Esophagus squamous epithelium (tissue), 5 donors: Measurements from ENCODE around the gene FAM20C. TPM values are rescaled to one million over a fixed set of nuclear protein-coding genes. Genes with fewer than 3 reads are reported as not detected.

Source experiments
- DNase-seq: peaks from one replicate; lab custom pipeline; 2025; lab: John Stamatoyannopoulos, UW
- H3K27ac ChIP-seq, 4 donors: fragments of 200-600 bp; sonication (generic); one replicate each; pipeline ENCODE4 v1.5.1; 2016 to 2019; ENCODE audit warnings: mild to moderate bottlenecking in 1 of 4
- H3K27me3 ChIP-seq, 4 donors: fragments of 200-600 bp; sonication (generic); 1 replicate in 3 of 4; 2 replicates in 1 of 4; pipeline versions ENCODE4 v1.5.1 to v1.6.0; 2017 to 2021; ENCODE audit warnings: antibody characterized with exemption in 1 of 4
- H3K36me3 ChIP-seq, 3 donors: fragments of 200-600 bp; sonication (generic); one replicate each; pipeline ENCODE4 v1.5.1; 2016 to 2019
- H3K4me1 ChIP-seq, 3 donors: fragments of 200-600 bp; sonication (generic); one replicate each; pipeline ENCODE4 v1.5.1; 2017 to 2019
- H3K4me3 ChIP-seq, 4 donors: fragments of 200-600 bp; sonication (generic); 1 replicate in 3 of 4; 2 replicates in 1 of 4; pipeline ENCODE4 v1.5.1; 2016 to 2019; ENCODE audit warnings: mild to moderate bottlenecking in 2 of 4, moderate library complexity in 1 of 4
- H3K9me3 ChIP-seq, 3 donors: fragments of 200-600 bp; sonication (generic); one replicate each; pipeline ENCODE4 v1.5.1; 2016 to 2019
- POLR2A ChIP-seq, 4 donors: fragments of 450-650 bp; IDR thresholded peaks; one replicate each; pipeline ENCODE4 v1.6.1; 2017; ENCODE audit warnings: antibody characterized with exemption in 4 of 4, mild to moderate bottlenecking in 4 of 4, moderate library complexity in 3 of 4
- WGBS, 2 donors: methylation state at CpG; one replicate each; pipeline ENCODE4 v1.1.5; 2018; 5-methylcytosine and 5-hydroxymethylcytosine counted together
- intact Hi-C: fragments of 100-400 bp; cut with DNase I; formaldehyde crosslinking; loops from one replicate; pipeline ENCODE4 v1.15.0; 2022
- total RNA-seq, 4 donors: library from RNA; depleted of rRNA; stranded (reverse); fragments of >200 nt; gene quantifications; one replicate each; pipeline ENCODE4 v1.1.0, GENCODE V29; 2016
- TF ChIP-seq, protein P1 (sequence below), 6 experiments: fragments of 450-650 bp in 4 of 6; fragments of 200-600 bp in 2 of 6; sonication (generic) in 2 of 6; IDR thresholded peaks; one replicate each; pipeline ENCODE4 v1.5.1; 2016 to 2019; ENCODE audit warnings: antibody characterized with exemption in 6 of 6, mild to moderate bottlenecking in 4 of 6, moderate library complexity in 4 of 6
- donor health status: DM: yes; HTN: yes; CAD: no.

FAM20C gene
- total RNA-seq, 4 donors from 2014 or later = 8.5 to 16.0 (median 13.7) TPM

DNA sequence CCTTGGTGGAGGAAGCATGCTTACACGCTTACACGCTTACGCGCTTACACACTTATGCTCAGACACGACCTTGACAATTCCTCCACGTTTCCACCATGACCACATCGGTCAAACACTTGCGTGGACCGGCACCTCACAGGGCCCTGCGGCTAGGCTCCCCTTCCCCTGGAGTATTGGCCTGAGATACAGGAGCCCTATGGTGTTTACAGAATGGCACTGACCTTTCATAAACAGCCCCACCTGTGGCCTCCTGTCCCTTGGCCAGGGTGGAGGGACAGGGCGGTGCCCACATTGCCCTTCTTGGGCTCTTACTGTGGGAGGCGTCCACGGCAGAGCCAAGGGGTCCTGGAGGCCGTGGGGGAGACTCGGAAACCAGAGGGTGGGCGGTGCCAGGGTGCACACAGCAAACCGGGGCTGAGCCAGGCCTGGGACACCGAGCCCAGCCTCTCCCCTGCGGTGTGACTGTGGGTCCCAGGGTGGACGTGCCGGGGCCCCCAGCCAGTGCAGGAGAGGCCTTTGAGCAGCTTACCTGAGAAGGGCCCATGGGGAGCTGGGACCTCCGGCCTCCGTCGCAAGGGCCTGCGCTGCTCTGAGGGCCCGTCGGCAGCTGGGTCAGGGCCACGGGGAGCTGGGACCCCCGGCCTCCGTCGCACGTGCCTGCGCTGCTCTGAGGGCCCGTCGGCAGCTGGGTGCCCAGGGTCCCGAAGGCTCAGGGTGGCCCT lies 53.4 kb downstream of the FAM20C start:
- no peak for TF ChIP-seq POLR2A (IDR thresholded peaks at IDR 0.05)
- TF ChIP-seq, protein P1, sequence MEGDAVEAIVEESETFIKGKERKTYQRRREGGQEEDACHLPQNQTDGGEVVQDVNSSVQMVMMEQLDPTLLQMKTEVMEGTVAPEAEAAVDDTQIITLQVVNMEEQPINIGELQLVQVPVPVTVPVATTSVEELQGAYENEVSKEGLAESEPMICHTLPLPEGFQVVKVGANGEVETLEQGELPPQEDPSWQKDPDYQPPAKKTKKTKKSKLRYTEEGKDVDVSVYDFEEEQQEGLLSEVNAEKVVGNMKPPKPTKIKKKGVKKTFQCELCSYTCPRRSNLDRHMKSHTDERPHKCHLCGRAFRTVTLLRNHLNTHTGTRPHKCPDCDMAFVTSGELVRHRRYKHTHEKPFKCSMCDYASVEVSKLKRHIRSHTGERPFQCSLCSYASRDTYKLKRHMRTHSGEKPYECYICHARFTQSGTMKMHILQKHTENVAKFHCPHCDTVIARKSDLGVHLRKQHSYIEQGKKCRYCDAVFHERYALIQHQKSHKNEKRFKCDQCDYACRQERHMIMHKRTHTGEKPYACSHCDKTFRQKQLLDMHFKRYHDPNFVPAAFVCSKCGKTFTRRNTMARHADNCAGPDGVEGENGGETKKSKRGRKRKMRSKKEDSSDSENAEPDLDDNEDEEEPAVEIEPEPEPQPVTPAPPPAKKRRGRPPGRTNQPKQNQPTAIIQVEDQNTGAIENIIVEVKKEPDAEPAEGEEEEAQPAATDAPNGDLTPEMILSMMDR (IDR thresholded peaks at IDR 0.05) = no peak
- Histone ChIP-seq H3K27me3 (no peaks in the 10 kb centered on the region), H3K27ac (peak overlapping the region in 1 of 4 donors; percentile 28), H3K4me3 (no peak overlapping the region), H3K36me3 (peaks cover 0 to 66% (median 7%) of the 10 kb centered on the region in 3 donors), H3K4me1 (peaks cover 0 to 9% (median 0%) of the 10 kb centered on the region in 3 donors), H3K9me3 (no peaks in the 10 kb centered on the region)
- no peak for DNase-seq
- 92 to 97% methylated on average over 10 of the region's 36 CpGs for WGBS, 2 donors
- intact Hi-C loops = no loop called here

DNA sequence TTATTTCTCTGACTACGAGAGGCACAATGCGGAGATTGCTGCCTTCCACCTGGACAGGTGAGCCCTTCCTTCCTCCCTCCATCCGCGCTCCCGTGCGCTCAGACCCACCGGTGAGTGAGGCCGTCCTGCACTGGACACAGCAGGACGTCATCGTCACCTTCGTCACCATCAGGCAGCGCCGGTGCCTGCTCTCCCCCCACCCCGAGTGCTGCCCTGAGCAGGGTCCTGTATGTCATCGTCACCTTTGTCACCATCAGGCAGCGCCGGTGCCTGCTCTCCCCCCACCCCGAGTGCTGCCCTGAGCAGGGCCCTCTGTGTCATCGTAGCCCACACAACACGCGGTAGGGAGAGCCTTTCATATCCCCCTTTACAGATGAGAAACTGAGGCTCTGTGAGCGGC lies 54.1 kb downstream of the FAM20C start:
- Histone ChIP-seq H3K27ac (no peak overlapping the region), H3K27me3 (no peaks in the 10 kb centered on the region), H3K4me3 (no peak overlapping the region), H3K9me3 (no peaks in the 10 kb centered on the region), H3K36me3 (peaks cover 0 to 74% (median 9%) of the 10 kb centered on the region in 3 donors), H3K4me1 (peaks cover 0 to 2% (median 0%) of the 10 kb centered on the region in 3 donors)
- WGBS, 2 donors = 88 to 95% methylated on average over 3 to 8 of the region's 22 CpGs
- TF ChIP-seq, protein P1 (IDR thresholded peaks at IDR 0.05) = no peak
- TF ChIP-seq POLR2A (IDR thresholded peaks at IDR 0.05) = no peak
- no peak for DNase-seq
- intact Hi-C loops = no loop called here

DNA sequence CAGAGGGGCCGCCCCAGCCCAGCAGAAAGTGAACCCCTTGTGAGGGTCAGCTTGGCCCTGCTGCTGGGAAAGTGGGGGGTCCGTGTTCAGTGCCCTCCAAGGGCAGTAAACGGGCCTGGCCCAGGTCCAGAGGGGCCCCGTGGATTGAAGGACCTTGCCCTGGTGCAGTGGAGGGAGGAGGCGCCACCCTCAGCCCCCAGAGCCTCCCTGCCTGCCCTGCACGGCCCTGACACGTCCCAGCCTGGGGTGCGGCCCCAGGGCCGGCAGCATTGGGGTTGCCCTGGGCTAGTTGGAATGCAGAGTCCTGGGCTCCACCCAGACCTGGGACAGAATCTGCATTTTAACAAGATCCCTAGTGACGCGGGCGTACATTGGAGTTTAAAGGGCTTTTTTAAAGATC lies 54.8 kb downstream of the FAM20C start:
- WGBS, 2 donors = 69 to 87% methylated on average over 5 to 9 of the region's 12 CpGs
- H3K27ac ChIP-seq = no peak overlapping the region
- peaks cover 0 to 81% (median 9%) of the 10 kb centered on the region in 3 donors for H3K36me3 ChIP-seq
- no peaks in the 10 kb centered on the region for H3K9me3 ChIP-seq
- no peak overlapping the region for H3K4me3 ChIP-seq
- no peak for DNase-seq
- TF ChIP-seq, protein P1 (IDR thresholded peaks at IDR 0.05) = no peak
- no peak for TF ChIP-seq POLR2A (IDR thresholded peaks at IDR 0.05)
- intact Hi-C loops = no loop called here
- no peaks in the 10 kb centered on the region for H3K4me1 ChIP-seq
- no peaks in the 10 kb centered on the region for H3K27me3 ChIP-seq

DNA sequence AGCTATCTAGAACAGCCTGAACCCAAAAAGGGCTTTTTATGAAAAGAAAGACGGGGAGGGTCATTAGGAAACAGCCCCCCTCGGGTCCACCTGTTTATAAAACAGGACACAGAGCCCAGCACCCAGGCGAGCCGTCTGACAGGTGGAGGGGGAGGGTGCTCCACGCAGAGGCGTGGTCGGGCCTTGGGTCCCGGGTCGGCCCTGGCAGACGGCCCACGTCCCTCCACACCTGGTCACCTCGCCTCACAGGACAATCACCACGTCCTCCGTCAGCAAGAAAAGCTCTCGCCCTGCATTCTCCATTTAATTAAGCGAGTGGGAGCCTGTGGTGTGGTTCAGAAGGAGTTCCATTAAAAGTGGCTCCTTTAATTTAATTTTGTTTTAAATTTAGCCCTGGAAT lies 55.3 kb downstream of the FAM20C start:
- no peaks in the 10 kb centered on the region for H3K4me1 ChIP-seq
- intact Hi-C loops = no loop called here
- no peaks in the 10 kb centered on the region for H3K27me3 ChIP-seq
- H3K4me3 ChIP-seq = no peak overlapping the region
- WGBS, 2 donors = 83 to 84% methylated on average over 7 to 16 of the region's 16 CpGs
- no peaks in the 10 kb centered on the region for H3K9me3 ChIP-seq
- DNase-seq = no peak
- H3K36me3 ChIP-seq = peaks cover 0 to 85% (median 9%) of the 10 kb centered on the region in 3 donors
- TF ChIP-seq POLR2A (IDR thresholded peaks at IDR 0.05) = no peak
- no peak overlapping the region for H3K27ac ChIP-seq

DNA sequence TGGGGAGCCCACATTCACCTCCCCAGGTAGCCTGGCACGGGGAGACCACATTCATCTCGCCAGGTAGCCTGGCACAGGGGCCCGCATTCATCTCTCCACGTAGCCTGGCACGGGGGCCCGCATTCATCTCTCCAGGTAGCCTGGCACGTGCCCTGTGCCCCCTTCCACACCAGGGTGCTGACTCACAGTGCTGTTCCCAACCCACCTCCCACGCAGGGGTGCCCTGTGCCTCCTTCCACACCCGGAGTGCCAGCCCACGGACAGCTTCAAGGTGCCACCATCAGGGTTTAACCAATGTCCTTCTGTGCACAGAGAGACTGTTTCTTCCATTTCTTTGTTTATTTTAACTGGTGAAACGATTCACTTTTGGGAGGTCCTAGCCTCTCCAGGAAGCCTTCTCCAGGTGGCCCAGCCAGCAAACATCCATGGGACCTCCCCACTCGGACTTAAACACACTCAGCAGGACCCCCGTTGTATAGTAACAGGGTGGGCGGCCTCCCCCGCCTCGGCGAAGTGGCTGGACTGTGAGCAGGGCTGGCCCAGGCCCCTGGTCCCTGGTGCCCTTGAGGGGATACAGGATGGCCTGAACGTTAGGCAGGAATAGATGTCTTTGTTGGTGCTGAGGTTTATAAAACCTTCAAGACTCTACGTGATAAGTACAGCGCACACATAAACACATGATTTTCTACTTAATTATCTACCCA lies 56.5 kb downstream of the FAM20C start:
- H3K27me3 ChIP-seq = no peaks in the 10 kb centered on the region
- H3K27ac ChIP-seq = no peak overlapping the region
- intact Hi-C loops = no loop called here
- no peak overlapping the region for H3K4me3 ChIP-seq
- H3K9me3 ChIP-seq = no peaks in the 10 kb centered on the region
- DNase-seq = no peak
- H3K36me3 ChIP-seq = peaks cover 0 to 94% (median 9%) of the 10 kb centered on the region in 3 donors
- WGBS, 2 donors = 80 to 89% methylated on average over 8 to 16 of the region's 20 CpGs
- no peak for TF ChIP-seq POLR2A (IDR thresholded peaks at IDR 0.05)
- TF ChIP-seq, protein P1 (IDR thresholded peaks at IDR 0.05) = no peak
- no peaks in the 10 kb centered on the region for H3K4me1 ChIP-seq
